PC-3 (cell line): ENCODE data around the gene S100A14. TPM values are rescaled to one million over a fixed set of nuclear protein-coding genes. Genes with fewer than 3 reads are reported as not detected.
A peak's percentile ranks its signal among the peaks of the same experiment; 100 is the strongest.

ENCODE experiments used
- ATAC-seq: fragments of 200-7000 bp; cut with Tn5 transposase; 2 replicates; pipeline ENCODE4 v1.9.1; 2020; ENCODE audit warnings: mild to moderate bottlenecking, moderate library complexity
- BruUV-seq: library from RNA; stranded (reverse); fragments of 400-500 nt; replicated peaks from 2 replicates; lab custom pipeline; 2021; lab: Mats Ljungman, UMichigan
- CTCF ChIA-PET: fragments of 300-600 bp; sonication (Branson Sonifier 250); formaldehyde crosslinking; loops from one replicate; lab custom pipeline; 2022; ENCODE audit warnings: antibody characterized with exemption; lab: Charles Lee
- POLR2A ChIA-PET: fragments of 300-600 bp; sonication (Branson Sonifier 250); formaldehyde crosslinking; loops from one replicate; lab custom pipeline; 2022; ENCODE audit warnings: antibody characterized with exemption; ENCODE audit not compliant: unreplicated experiment; lab: Charles Lee
- DNase-seq: peaks from one replicate; pipeline ENCODE4 v3.0.0-alpha.2; 2015
- H2AFZ ChIP-seq: fragments of 300-600 bp; sonication (generic); 2 replicates; pipeline ENCODE4 v1.6.0; 2016; ENCODE audit warnings: antibody characterized with exemption, low read length
- H3F3A ChIP-seq: fragments of 300-600 bp; sonication (generic); one replicate; pipeline ENCODE4 v1.6.0; 2017; ENCODE audit warnings: antibody characterized with exemption, low read length, control low read depth, mild to moderate bottlenecking; ENCODE audit not compliant: unreplicated experiment
- H3K27ac ChIP-seq: fragments of 300-600 bp; sonication (generic); 2 replicates; pipeline ENCODE4 v1.5.1; 2016; ENCODE audit warnings: mild to moderate bottlenecking, low read length
- H3K27me3 ChIP-seq: fragments of 300-600 bp; sonication (generic); 2 replicates; pipeline ENCODE4 v1.6.1; 2016; ENCODE audit warnings: low read length, mixed read lengths
- H3K36me3 ChIP-seq: fragments of 300-600 bp; sonication (generic); 2 replicates; pipeline ENCODE4 v1.6.1; 2016; ENCODE audit warnings: low read depth, mixed run types, low read length, mixed read lengths
- H3K4me1 ChIP-seq: fragments of 300-600 bp; sonication (generic); 2 replicates; pipeline ENCODE4 v1.5.1; 2016; ENCODE audit warnings: low read length; ENCODE audit not compliant: insufficient read depth
- H3K4me2 ChIP-seq: fragments of 300-600 bp; sonication (generic); 2 replicates; pipeline ENCODE4 v1.6.0; 2016; ENCODE audit warnings: low read length
- H3K4me3 ChIP-seq: fragments of 300-600 bp; sonication (generic); 2 replicates; pipeline ENCODE4 v1.5.1; 2016; ENCODE audit warnings: mild to moderate bottlenecking, low read length, mixed read lengths
- H3K79me2 ChIP-seq: fragments of 300-600 bp; sonication (generic); 2 replicates; pipeline ENCODE4 v1.6.1; 2017; ENCODE audit warnings: low read length, mixed read lengths
- H3K9ac ChIP-seq: fragments of 300-600 bp; sonication (generic); 2 replicates; pipeline ENCODE4 v1.6.0; 2016; ENCODE audit warnings: mild to moderate bottlenecking, low read length
- H3K9me2 ChIP-seq: fragments of 300-600 bp; sonication (generic); replicated peaks from 2 replicates; pipeline ENCODE4 v1.6.1; 2016; ENCODE audit warnings: mixed run types, low read length, mixed read lengths
- H3K9me3 ChIP-seq: fragments of 300-600 bp; sonication (generic); 2 replicates; pipeline ENCODE4 v1.6.1; 2016; ENCODE audit warnings: low read length, mixed read lengths
- H4K20me1 ChIP-seq: fragments of 300-600 bp; sonication (generic); 2 replicates; pipeline ENCODE4 v1.6.1; 2016; ENCODE audit warnings: low read length, mixed read lengths
- CTCF ChIP-seq: fragments of 300-600 bp; sonication (generic); conservative IDR thresholded peaks from 2 replicates; pipeline ENCODE4 v1.5.1; 2017; ENCODE audit warnings: antibody characterized with exemption, low read depth, mild to moderate bottlenecking, low read length
- EZH2 ChIP-seq: fragments of 300-600 bp; sonication (generic); IDR thresholded peaks from one replicate; pipeline ENCODE4 v1.6.1; 2017; ENCODE audit warnings: antibody characterized with exemption, mild to moderate bottlenecking, low read length; ENCODE audit not compliant: unreplicated experiment
- EZH2phosphoT487 ChIP-seq: fragments of 300-600 bp; sonication (generic); IDR thresholded peaks from 2 replicates; pipeline ENCODE4 v1.6.1; 2018; ENCODE audit warnings: mild to moderate bottlenecking, antibody characterized with exemption, low read length, borderline replicate concordance
- intact Hi-C: fragments of 100-400 bp; cut with micrococcal nuclease; formaldehyde crosslinking; loops from 2 replicates; pipeline ENCODE4 v1.9.0; 2023
- total RNA-seq: library from RNA; depleted of rRNA; stranded (reverse); fragments of >200 nt; gene quantifications from 2 replicates; pipeline ENCODE4 v1.2.3, GENCODE V29; 2014

The S100A14 gene
- total RNA-seq, 1 experiment from 2014 or later = 462 TPM

DNA sequence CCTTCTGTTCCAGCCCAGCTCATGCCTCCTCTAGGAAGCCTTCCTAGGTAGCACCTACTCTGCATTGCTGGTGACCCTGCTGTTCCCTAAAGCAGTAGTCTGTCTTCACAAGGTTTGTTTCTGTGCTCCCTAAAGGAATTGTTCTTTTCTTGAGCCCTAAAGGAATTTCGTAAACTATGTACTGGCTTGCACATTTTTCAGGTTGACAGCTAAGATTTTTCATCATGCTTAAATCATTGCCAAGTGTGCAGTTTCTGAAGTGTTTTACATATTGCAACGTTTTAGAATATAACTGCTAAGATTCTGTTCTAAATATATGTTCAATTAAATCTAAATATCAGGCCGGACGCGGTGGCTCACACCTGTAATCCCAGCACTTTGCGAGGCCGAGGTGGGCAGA, 16.3 kb downstream of the S100A14 start:
- no peak overlapping the region for H3K4me3 ChIP-seq
- no peaks in the 10 kb centered on the region for H3K9me3 ChIP-seq
- no peak for DNase-seq
- no peaks in the 10 kb centered on the region for H3F3A ChIP-seq
- no peaks in the 10 kb centered on the region for H3K27me3 ChIP-seq
- H3K79me2 ChIP-seq = no peaks in the 10 kb centered on the region
- BruUV-seq = no TSS peak
- H3K9me2 ChIP-seq = no peaks in the 10 kb centered on the region
- H3K4me1 ChIP-seq = no peaks in the 10 kb centered on the region
- CTCF ChIA-PET = no interaction called here
- intact Hi-C loops = no loop called here
- POLR2A ChIA-PET = no interaction called here
- H3K36me3 ChIP-seq = peaks cover 10% of the 10 kb centered on the region
- no peak for ATAC-seq
- H4K20me1 ChIP-seq = no peaks in the 10 kb centered on the region
- H2AFZ ChIP-seq = no peak overlapping the region
- H3K4me2 ChIP-seq = no peak overlapping the region
- no peak overlapping the region for H3K9ac ChIP-seq
- TF ChIP-seq CTCF (no peak), EZH2 (no peak), EZH2phosphoT487 (no peak)
- H3K27ac ChIP-seq = no peak overlapping the region

DNA sequence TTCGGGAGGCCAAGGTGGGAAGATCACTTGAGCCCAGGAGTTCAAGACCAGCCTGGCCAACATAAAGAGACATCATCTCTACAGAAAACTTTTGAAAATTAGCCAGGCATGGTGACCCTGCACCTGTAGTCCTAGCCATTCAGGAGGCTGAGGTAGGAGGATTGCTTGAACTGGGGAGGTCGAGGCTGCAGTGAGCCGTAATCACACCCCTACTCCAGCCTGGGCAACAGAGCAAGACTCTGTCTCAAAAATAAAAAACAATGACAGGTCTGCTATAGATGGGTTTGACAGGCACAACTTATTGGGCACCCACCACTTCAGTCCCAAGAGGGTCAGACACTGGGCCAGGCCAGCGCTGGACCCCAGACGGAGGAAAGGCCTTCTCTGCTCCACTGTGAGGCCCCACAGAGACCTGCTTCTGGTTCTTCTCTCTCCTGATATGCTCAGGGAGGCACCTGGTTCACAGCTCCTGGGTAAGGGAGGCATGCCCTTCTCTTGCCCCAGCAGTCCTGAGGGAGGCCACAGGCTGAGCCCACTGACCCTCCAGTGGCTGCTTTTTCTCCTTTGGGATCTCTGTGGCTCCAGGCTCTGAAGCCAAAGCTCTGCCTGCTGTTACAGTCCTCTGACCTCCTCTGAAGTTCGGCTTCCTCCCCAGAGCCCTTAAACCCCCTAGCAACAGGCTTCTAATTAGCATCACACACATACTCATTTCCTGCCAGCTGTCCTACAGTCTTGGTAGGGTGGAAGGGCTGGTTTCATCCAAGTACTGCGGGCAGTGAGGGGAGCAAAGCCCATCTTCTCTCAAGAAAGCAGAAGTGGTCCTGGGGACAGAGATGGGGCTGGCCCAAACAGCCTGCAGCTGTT, 17.6 kb downstream of the S100A14 start:
- H3F3A ChIP-seq = no peaks in the 10 kb centered on the region
- TF ChIP-seq CTCF (no peak), EZH2 (no peak), EZH2phosphoT487 (no peak)
- H3K27me3 ChIP-seq = no peaks in the 10 kb centered on the region
- no peak overlapping the region for H3K4me2 ChIP-seq
- no peak overlapping the region for H3K9ac ChIP-seq
- no TSS peak for BruUV-seq
- H3K79me2 ChIP-seq = no peaks in the 10 kb centered on the region
- H3K4me1 ChIP-seq = no peaks in the 10 kb centered on the region
- peaks cover 7% of the 10 kb centered on the region; the same call in 1 of the 2 replicates for H3K36me3 ChIP-seq
- intact Hi-C loops = no loop called here
- H3K27ac ChIP-seq = no peak overlapping the region
- ChIA-PET CTCF (interaction anchor here (1.0 kb wide), 1 partner anchor 26 kb away, joined by 8 read pairs; no protein-coding TSS in a partner anchor), POLR2A (interaction anchor here (0.6 kb wide), 1 partner anchor 22 kb away, joined by 6 read pairs; no protein-coding TSS in a partner anchor)
- H3K4me3 ChIP-seq = no peak overlapping the region
- H2AFZ ChIP-seq = no peak overlapping the region
- no peaks in the 10 kb centered on the region for H3K9me3 ChIP-seq
- ATAC-seq (peak; percentile 26), DNase-seq (no peak)
- no peaks in the 10 kb centered on the region for H4K20me1 ChIP-seq
- H3K9me2 ChIP-seq = no peaks in the 10 kb centered on the region

GRCh38 chr1:153597206-153597605, 18.9 kb downstream of the S100A14 start:
- no peaks in the 10 kb centered on the region for H3F3A ChIP-seq
- POLR2A ChIA-PET = interaction anchor here (0.7 kb wide), 1 partner anchor 10 kb away, joined by 7 read pairs; no protein-coding TSS in a partner anchor

More at GRCh38 chr1:153597206-153597605, 18.9 kb downstream of the S100A14 start:
- H3K36me3 ChIP-seq = peaks cover 4% of the 10 kb centered on the region; the same call in 1 of the 2 replicates
- no peak for TF ChIP-seq CTCF
- H3K9me2 ChIP-seq = no peaks in the 10 kb centered on the region
- H3K9ac ChIP-seq = no peak overlapping the region
- H3K79me2 ChIP-seq = no peaks in the 10 kb centered on the region
- H3K27ac ChIP-seq = peak overlapping the region; percentile 7; the same call in 1 of the 2 replicates
- ATAC-seq = peak; percentile 32
- no peaks in the 10 kb centered on the region for H3K9me3 ChIP-seq
- H3K4me1 ChIP-seq = no peaks in the 10 kb centered on the region
- no peaks in the 10 kb centered on the region for H4K20me1 ChIP-seq
- H3K27me3 ChIP-seq = no peaks in the 10 kb centered on the region
- DNase-seq = peak; percentile 59
- intact Hi-C loops = no loop called here
- no TSS peak for BruUV-seq
- no peak overlapping the region for H3K4me3 ChIP-seq
- H2AFZ ChIP-seq = no peak overlapping the region
- no peak overlapping the region for H3K4me2 ChIP-seq
- CTCF ChIA-PET = no interaction called here
